OCI-LY3 (cell line): Measurements from ENCODE around the gene CNTNAP2.

ENCODE experiments used
- H2AFZ ChIP-seq: fragments of 200-600, 300-600 bp; shearing (Covaris generic); 2 replicates; pipeline ENCODE4 v1.6.0; 2014; ENCODE audit warnings: antibody characterized with exemption, low read depth, low read length
- H3K27ac ChIP-seq: fragments of 200-600, 300-600 bp; sonication (generic); 2 replicates; pipeline ENCODE4 v1.5.1; 2014; ENCODE audit warnings: mild to moderate bottlenecking, low read length, moderate library complexity, mixed read lengths
- H3K27me3 ChIP-seq: fragments of 200-600, 300-600 bp; sonication (generic); 2 replicates; pipeline ENCODE4 v1.6.1; 2014; ENCODE audit warnings: low read depth, low read length, mixed read lengths
- H3K36me3 ChIP-seq: fragments of 200-600, 300-600 bp; sonication (generic); replicated peaks from 2 replicates; pipeline ENCODE3; 2014; ENCODE audit warnings: low read depth, low read length, mixed read lengths
- H3K4me1 ChIP-seq: fragments of 300-600, 200-600 bp; sonication (generic); 2 replicates; pipeline ENCODE4 v1.6.1; 2014; ENCODE audit warnings: low read length, mixed read lengths
- H3K4me2 ChIP-seq: fragments of 200-600, 300-600 bp; sonication (generic); 2 replicates; pipeline ENCODE4 v1.6.1; 2014; ENCODE audit warnings: low read length, mixed read lengths
- H3K4me3 ChIP-seq: fragments of 300-600, 200-600 bp; sonication (generic); 2 replicates; pipeline ENCODE4 v1.5.1; 2014; ENCODE audit warnings: antibody characterized with exemption, mild to moderate bottlenecking, low read length, moderate library complexity
- H3K79me2 ChIP-seq: fragments of 300-600, 200-600 bp; shearing (Covaris generic); 2 replicates; pipeline ENCODE4 v1.6.1; 2014; ENCODE audit warnings: mild to moderate bottlenecking, low read length, mixed read lengths
- H3K9ac ChIP-seq: fragments of 300-600, 200-600 bp; shearing (Covaris generic); 2 replicates; pipeline ENCODE4 v1.6.0; 2014; ENCODE audit warnings: mild to moderate bottlenecking, low read length, moderate library complexity
- H3K9me3 ChIP-seq: fragments of 200-600, 300-600 bp; shearing (Covaris generic); 2 replicates; pipeline ENCODE4 v1.6.1; 2014; ENCODE audit warnings: low read length, mixed read lengths; ENCODE audit not compliant: insufficient read depth
- H4K20me1 ChIP-seq: fragments of 200-600, 300-600 bp; sonication (generic); 2 replicates; pipeline ENCODE4 v1.6.1; 2016; ENCODE audit warnings: low read length, mixed read lengths; ENCODE audit not compliant: insufficient read depth
- CTCF ChIP-seq: fragments of 200-600, 300-600 bp; sonication (generic); IDR thresholded peaks from 2 replicates; pipeline ENCODE4 v1.5.1; 2014; ENCODE audit warnings: antibody characterized with exemption, low read length, low read depth
- EZH2phosphoT487 ChIP-seq: fragments of 200-600 bp; shearing (Covaris generic); IDR thresholded peaks from 2 replicates; pipeline ENCODE4 v1.6.1; 2018; ENCODE audit warnings: antibody characterized with exemption, mixed run types, low read depth

Gene CNTNAP2

GRCh38 chr7:147033641-147034040 lies 917.0 kb downstream of the CNTNAP2 start:
- TF ChIP-seq EZH2phosphoT487 (no peak), CTCF (no peak)
- Histone ChIP-seq H3K4me2 (no peak overlapping the region), H3K9ac (no peak overlapping the region), H3K9me3 (no peaks in the 10 kb centered on the region), H3K36me3 (no peaks in the 10 kb centered on the region), H2AFZ (no peak overlapping the region), H3K27ac (no peak overlapping the region), H3K79me2 (no peaks in the 10 kb centered on the region), H3K27me3 (no peaks in the 10 kb centered on the region), H4K20me1 (no peaks in the 10 kb centered on the region), H3K4me1 (no peaks in the 10 kb centered on the region), H3K4me3 (no peak overlapping the region)

GRCh38 chr7:147041438-147041837 lies 924.8 kb downstream of the CNTNAP2 start:
- H3K79me2 ChIP-seq, result no peaks in the 10 kb centered on the region
- H3K27me3 ChIP-seq, result no peaks in the 10 kb centered on the region
- no peak overlapping the region for H3K27ac ChIP-seq
- H3K4me1 ChIP-seq, result no peaks in the 10 kb centered on the region
- no peak overlapping the region for H3K9ac ChIP-seq
- no peaks in the 10 kb centered on the region for H4K20me1 ChIP-seq
- no peaks in the 10 kb centered on the region for H3K9me3 ChIP-seq
- TF ChIP-seq EZH2phosphoT487 (no peak), CTCF (no peak)
- H3K4me3 ChIP-seq, result no peak overlapping the region
- no peak overlapping the region for H3K4me2 ChIP-seq
- no peaks in the 10 kb centered on the region for H3K36me3 ChIP-seq
- no peak overlapping the region for H2AFZ ChIP-seq

GRCh38 chr7:147044941-147045340 lies 928.3 kb downstream of the CNTNAP2 start:
- no peaks in the 10 kb centered on the region for H3K79me2 ChIP-seq
- no peaks in the 10 kb centered on the region for H3K9me3 ChIP-seq
- no peak overlapping the region for H3K9ac ChIP-seq
- no peaks in the 10 kb centered on the region for H3K27me3 ChIP-seq
- H3K27ac ChIP-seq, result no peak overlapping the region
- H4K20me1 ChIP-seq, result no peaks in the 10 kb centered on the region
- no peak for TF ChIP-seq EZH2phosphoT487
- no peak for TF ChIP-seq CTCF
- H3K4me3 ChIP-seq, result no peak overlapping the region
- H3K36me3 ChIP-seq, result no peaks in the 10 kb centered on the region
- H2AFZ ChIP-seq, result no peak overlapping the region
- H3K4me1 ChIP-seq, result no peaks in the 10 kb centered on the region
- no peak overlapping the region for H3K4me2 ChIP-seq

GRCh38 chr7:147047696-147048095 lies 931.1 kb downstream of the CNTNAP2 start:
- no peaks in the 10 kb centered on the region for H3K27me3 ChIP-seq
- no peaks in the 10 kb centered on the region for H3K36me3 ChIP-seq
- H3K27ac ChIP-seq, result no peak overlapping the region
- H3K4me1 ChIP-seq, result no peaks in the 10 kb centered on the region
- H3K79me2 ChIP-seq, result no peaks in the 10 kb centered on the region
- H2AFZ ChIP-seq, result no peak overlapping the region
- no peak overlapping the region for H3K4me2 ChIP-seq
- no peaks in the 10 kb centered on the region for H3K9me3 ChIP-seq
- H4K20me1 ChIP-seq, result no peaks in the 10 kb centered on the region
- TF ChIP-seq EZH2phosphoT487, result no peak
- TF ChIP-seq CTCF, result no peak
- H3K4me3 ChIP-seq, result no peak overlapping the region
- H3K9ac ChIP-seq, result no peak overlapping the region
